Progenitor cell of endocrine pancreas (in vitro differentiated cells): ENCODE measurements around the gene PTOV1. TPM values are rescaled to one million over a fixed set of nuclear protein-coding genes. Genes with fewer than 3 reads are reported as not detected.

Source experiments
- DNase-seq: peaks from one replicate; pipeline ENCODE4 v3.0.0; 2021; ENCODE audit warnings: low spot score; ENCODE audit not compliant: unreplicated experiment
- H3K27ac Mint-ChIP-seq: 2 replicates; pipeline ENCODE4 v1.8.0; 2021; ENCODE audit warnings: mild to moderate bottlenecking, moderate library complexity, mixed read lengths
- H3K27me3 Mint-ChIP-seq: 2 replicates; pipeline ENCODE4 v1.8.0; 2021; ENCODE audit warnings: mixed read lengths
- H3K36me3 Mint-ChIP-seq: 2 replicates; pipeline ENCODE4 v1.8.0; 2022; ENCODE audit warnings: mixed read lengths; ENCODE audit not compliant: insufficient read depth
- H3K4me1 Mint-ChIP-seq: 2 replicates; pipeline ENCODE4 v1.8.0; 2021; ENCODE audit warnings: low read depth, mixed read lengths
- H3K4me3 Mint-ChIP-seq: 2 replicates; pipeline ENCODE4 v1.8.0; 2021; ENCODE audit warnings: low read depth, mild to moderate bottlenecking, moderate library complexity, mixed read lengths
- H3K9me3 Mint-ChIP-seq: 2 replicates; pipeline ENCODE4 v1.8.0; 2021; ENCODE audit warnings: low read depth, mixed read lengths
- CTCF ChIP-seq: fragments of 200-600 bp; sonication (generic); IDR thresholded peaks from one replicate; pipeline ENCODE4 v1.5.0; 2021; ENCODE audit warnings: antibody characterized with exemption, mild to moderate bottlenecking; ENCODE audit not compliant: unreplicated experiment
- total RNA-seq: library from RNA; stranded (reverse); gene quantifications from 2 replicates; pipeline ENCODE4 v1.2.1, GENCODE V29; 2021

The PTOV1 gene
- total RNA-seq, 1 donor from 2014 or later: 564 TPM

DNA sequence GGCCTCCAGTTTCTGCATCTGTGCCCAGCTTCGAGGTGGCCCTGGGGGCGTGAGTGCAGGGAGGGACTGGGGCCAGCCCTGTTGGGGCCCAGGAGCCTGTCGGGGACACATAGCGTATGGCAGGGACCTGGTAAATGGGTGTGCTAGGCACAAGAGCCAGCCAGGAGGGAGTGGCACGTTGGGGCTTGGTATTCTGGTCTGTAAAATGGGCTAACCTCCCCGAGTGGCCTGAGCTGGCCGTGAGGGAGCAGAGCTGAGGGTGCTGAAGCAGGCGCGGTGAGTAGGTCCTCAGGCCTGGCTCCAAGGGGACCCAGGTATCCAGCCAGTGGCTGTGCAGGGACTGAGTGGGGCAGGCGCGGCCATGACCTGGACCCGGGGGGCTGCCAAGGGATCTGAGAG is 4.3 kb downstream of the PTOV1 start:
- no peaks in the 10 kb centered on the region for H3K9me3 Mint-ChIP-seq
- H3K4me1 Mint-ChIP-seq: peaks cover 15% of the 10 kb centered on the region
- no peak overlapping the region for H3K4me3 Mint-ChIP-seq
- no peak for TF ChIP-seq CTCF
- H3K27me3 Mint-ChIP-seq: no peaks in the 10 kb centered on the region
- DNase-seq: no peak
- H3K27ac Mint-ChIP-seq: peak overlapping the region; percentile 77
- peaks cover 8% of the 10 kb centered on the region for H3K36me3 Mint-ChIP-seq

DNA sequence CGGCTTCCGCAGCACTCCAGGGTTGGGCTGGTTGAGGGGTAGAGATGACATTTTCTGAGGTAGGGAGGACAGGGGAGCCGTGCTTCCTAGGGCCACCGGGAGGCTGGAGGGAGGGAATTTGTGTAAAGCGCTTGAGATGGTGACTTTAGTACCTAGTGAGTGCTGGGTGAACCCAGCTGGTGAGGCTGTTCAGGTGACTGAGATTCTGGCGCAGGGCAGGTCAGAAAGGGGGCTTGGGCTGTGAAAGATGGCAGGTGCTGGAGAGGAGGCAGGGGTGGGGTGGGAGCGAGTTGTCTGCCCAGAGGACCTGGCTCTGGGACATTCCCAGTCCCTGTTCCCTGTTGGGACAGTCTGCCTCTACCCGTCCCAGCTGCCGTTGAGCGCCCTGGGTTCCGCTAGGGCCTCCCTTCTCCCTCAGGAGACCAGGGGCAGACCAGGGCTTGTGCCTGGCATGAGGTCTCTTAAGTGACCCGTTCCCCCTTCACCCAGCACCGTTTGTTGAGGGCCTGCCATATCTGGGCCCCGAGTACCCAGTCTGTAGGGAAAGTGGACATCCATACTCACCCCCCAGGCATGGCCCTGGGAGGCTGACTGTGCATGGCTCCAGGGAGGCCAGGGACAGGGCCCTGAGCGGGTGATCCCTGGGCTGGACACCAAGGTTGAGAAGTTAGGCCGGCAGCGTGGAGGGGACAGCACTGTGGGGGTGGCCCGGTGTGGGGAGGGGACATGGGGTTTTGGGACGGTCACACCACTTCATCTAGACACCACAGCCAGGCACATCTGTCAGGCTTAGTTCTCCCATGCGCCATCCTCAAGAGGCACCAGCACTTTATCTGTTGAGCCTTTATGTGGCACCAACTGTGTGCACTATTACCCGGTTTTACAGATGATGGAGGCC is 5.0 kb downstream of the PTOV1 start:
- no peak for DNase-seq
- H3K9me3 Mint-ChIP-seq: no peaks in the 10 kb centered on the region
- H3K27ac Mint-ChIP-seq: peak overlapping the region; percentile 29
- H3K4me3 Mint-ChIP-seq: no peak overlapping the region
- H3K36me3 Mint-ChIP-seq: peaks cover 12% of the 10 kb centered on the region
- TF ChIP-seq CTCF: no peak
- H3K27me3 Mint-ChIP-seq: no peaks in the 10 kb centered on the region
- peaks cover 15% of the 10 kb centered on the region for H3K4me1 Mint-ChIP-seq

DNA sequence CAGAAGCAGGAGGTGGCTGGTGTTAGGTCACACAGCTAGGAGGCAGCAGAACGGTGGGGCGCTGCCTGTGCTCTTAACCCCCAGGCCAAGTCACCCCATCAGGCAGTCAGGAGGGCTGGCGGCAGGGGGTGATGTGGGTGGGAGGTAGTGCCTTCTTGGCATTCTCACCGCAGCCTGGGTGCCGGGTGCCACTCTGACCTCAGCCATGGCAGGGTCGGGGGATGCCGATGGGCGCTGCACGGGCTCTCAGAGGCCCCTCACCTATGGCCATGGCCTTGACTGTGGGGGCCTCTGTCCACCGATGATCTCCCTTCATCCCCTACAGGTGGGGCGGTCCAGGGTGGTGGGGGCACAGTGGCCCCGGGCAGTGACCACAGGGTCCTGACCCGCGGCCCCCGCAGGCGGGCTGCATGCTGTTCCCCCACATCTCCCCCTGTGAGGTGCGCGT is 5.6 kb downstream of the PTOV1 start:
- Mint-ChIP-seq H3K27ac (no peak overlapping the region), H3K4me3 (no peak overlapping the region), H3K36me3 (peaks cover 13% of the 10 kb centered on the region), H3K4me1 (peaks cover 15% of the 10 kb centered on the region), H3K9me3 (no peaks in the 10 kb centered on the region), H3K27me3 (no peaks in the 10 kb centered on the region)
- TF ChIP-seq CTCF: no peak
- no peak for DNase-seq

DNA sequence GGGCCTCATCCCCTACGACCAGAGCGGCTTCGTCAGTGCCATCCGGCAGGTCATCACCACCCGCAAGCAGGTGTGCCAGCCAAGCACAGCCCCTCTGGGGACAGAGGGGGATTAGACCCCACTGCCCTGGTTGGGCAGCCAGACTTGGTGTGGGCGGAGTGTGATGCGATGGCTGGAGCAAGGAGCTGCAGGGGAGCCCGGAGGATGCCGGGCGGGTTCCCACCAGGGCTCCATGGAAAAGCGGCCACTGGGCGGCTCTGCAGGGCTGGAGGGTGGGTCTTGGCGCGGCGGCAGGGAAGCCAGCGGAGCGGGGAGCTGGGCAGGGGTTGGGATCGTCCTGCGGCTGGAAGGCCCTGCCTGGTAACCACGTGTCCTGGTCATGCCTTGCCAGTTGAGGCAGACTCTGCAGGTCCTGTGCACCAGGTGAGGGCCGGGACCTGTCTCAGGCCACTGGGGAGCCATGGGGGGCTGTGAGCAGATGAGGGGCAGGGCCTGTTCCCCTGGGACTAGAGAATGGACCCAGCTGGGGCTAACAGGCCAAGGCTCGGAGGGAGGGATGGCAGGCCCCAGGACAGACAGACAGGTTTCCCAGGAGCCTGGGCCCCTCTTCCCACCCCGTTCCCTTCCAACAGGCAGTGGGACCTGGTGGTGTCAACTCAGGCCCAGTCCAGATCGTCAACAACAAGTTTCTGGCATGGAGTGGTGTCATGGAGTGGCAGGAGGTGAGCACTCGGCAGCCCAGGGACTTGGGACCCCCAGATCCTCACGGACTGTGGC is 6.3 kb downstream of the PTOV1 start:
- Mint-ChIP-seq H3K9me3 (no peaks in the 10 kb centered on the region), H3K4me1 (peaks cover 13% of the 10 kb centered on the region), H3K36me3 (peaks cover 15% of the 10 kb centered on the region), H3K27ac (no peak overlapping the region), H3K27me3 (no peaks in the 10 kb centered on the region), H3K4me3 (no peak overlapping the region)
- no peak for DNase-seq
- TF ChIP-seq CTCF: no peak

GRCh38 chr19:49857838-49858087 is 6.8 kb downstream of the PTOV1 start:
- no peak for DNase-seq
- peaks cover 8% of the 10 kb centered on the region for H3K4me1 Mint-ChIP-seq
- TF ChIP-seq CTCF: no peak
- no peaks in the 10 kb centered on the region for H3K27me3 Mint-ChIP-seq
- H3K9me3 Mint-ChIP-seq: no peaks in the 10 kb centered on the region
- peaks cover 12% of the 10 kb centered on the region for H3K36me3 Mint-ChIP-seq
- no peak overlapping the region for H3K27ac Mint-ChIP-seq
- no peak overlapping the region for H3K4me3 Mint-ChIP-seq
